Right lobe of liver (tissue), 6 donors: ENCODE measurements around the gene SPTBN1. TPM values are rescaled to one million over a fixed set of nuclear protein-coding genes. Genes with fewer than 3 reads are reported as not detected.

Experiments
- ATAC-seq, 4 donors: fragments of 200-7000 bp; cut with Tn5 transposase; one replicate each; pipeline ENCODE4 v1.9.1; 2020; ENCODE audit warnings: mild to moderate bottlenecking in 4 of 4, moderate library complexity in 4 of 4
- DNase-seq, 3 donors: peaks; one replicate each; pipeline ENCODE4 v3.0.0-alpha.2; 2020
- H3K27ac ChIP-seq, 3 donors: fragments of 200-600 bp; one replicate each; pipeline ENCODE4 v1.8.0; 2022
- H3K27me3 ChIP-seq, 2 donors: fragments of 200-600 bp; one replicate each; pipeline ENCODE4 v1.8.0; 2022
- H3K36me3 ChIP-seq, 4 donors: fragments of 200-600 bp; sonication (generic) in 1 of 4; one replicate each; pipeline versions ENCODE4 v1.5.1 to v1.8.0; 2017 to 2022; ENCODE audit warnings: control low read depth in 1 of 4
- H3K4me1 ChIP-seq, 4 donors: fragments of 200-600 bp; sonication (generic) in 1 of 4; one replicate each; pipeline versions ENCODE4 v1.5.1 to v1.8.0; 2017 to 2022; ENCODE audit warnings: control low read depth in 1 of 4
- H3K4me3 ChIP-seq, 3 donors: fragments of 200-600 bp; one replicate each; pipeline ENCODE4 v1.8.0; 2022
- H3K9me3 ChIP-seq, 4 donors: fragments of 200-600 bp; sonication (generic) in 1 of 4; one replicate each; pipeline versions ENCODE4 v1.5.1 to v1.8.0; 2017 to 2022; ENCODE audit warnings: control low read depth in 1 of 4
- POLR2A ChIP-seq: fragments of 450-650 bp; IDR thresholded peaks from one replicate; pipeline ENCODE4 v1.6.1; 2017; ENCODE audit warnings: antibody characterized with exemption, mild to moderate bottlenecking
- WGBS: methylation state at CpG from one replicate; pipeline ENCODE4 v1.1.6; 2018; ENCODE audit warnings: low coverage, low lambda C conversion rate; ENCODE audit not compliant: insufficient coverage; ENCODE audit errors: missing lambda C conversion rate; 5-methylcytosine and 5-hydroxymethylcytosine counted together
- intact Hi-C, 2 donors: fragments of 100-400 bp; cut with DNase I; formaldehyde crosslinking; loops; one replicate each; pipeline versions ENCODE4 v1.11.2 to v1.14.1; 2022
- total RNA-seq, 6 experiments: library from RNA; depleted of rRNA in 2 of 6; stranded (reverse); fragments of >200 nt in 2 of 6; fragmentation: NEBNext Ultra II Directional in 3 of 6; extraction: Animal tissue kit (Norgen Biotek cat#: 25700) in 3 of 6; gene quantifications; one replicate each; pipeline versions ENCODE4 v1.1.0 to v1.2.4, GENCODE V29; 2016 to 2023
- TF ChIP-seq, protein P1 (sequence below), 4 donors: fragments of 200-600 bp in 3 of 4; fragments of 450-650 bp in 1 of 4; IDR thresholded peaks; one replicate each; pipeline versions ENCODE4 v1.5.1 to v1.8.0; 2016 to 2022; ENCODE audit warnings: antibody characterized with exemption in 4 of 4, mild to moderate bottlenecking in 2 of 4
- donor health status: DM: no; HTN: yes; CAD: no.
- donor health status: DM: no; HTN: no; CAD: no.
- donor health status: DM: no; HTN: no; CAD: no.
- donor health status: DM: no; HTN: yes; CAD: no.
- donor health status: DM: no; HTN: yes; CAD: no.

The SPTBN1 gene
- total RNA-seq, 6 experiments from 2014 or later = 107 to 315 (median 227) TPM

DNA sequence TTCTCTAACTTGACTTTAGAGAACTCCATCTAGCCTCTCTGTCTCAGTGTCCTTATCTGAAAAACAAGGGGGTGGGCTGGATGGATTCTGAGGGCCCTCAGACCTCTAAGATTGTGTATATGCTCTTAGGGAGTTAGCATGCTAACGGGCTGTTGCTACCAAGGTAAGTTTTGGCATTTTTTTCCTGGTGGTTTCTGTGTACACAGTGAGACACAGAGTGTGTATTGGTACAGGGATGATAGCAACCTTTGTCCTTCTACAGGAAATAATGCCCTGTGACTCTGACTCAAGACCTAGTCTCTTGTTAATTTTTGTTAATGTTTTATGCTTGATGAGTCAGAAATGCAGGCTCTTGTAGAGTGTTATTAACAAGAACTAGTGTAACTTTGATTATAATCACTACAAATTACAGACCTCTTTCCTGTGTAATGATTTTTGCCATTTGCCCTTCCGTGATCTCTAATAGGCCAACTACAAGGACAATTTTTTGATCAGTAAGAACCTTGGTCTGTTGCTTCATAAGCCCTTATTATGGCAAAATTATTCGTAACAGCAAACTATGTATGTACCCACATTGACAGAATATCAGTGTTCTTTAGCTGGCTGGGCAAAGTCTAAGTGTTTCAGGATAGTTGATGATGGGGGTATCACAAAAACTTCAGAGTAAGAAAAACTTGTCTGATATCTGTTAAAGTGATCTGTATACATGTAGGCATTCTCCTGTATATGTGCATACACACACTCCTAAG is 89.7 kb downstream of the SPTBN1 start:
- H3K4me3 ChIP-seq = no peak overlapping the region
- H3K27ac ChIP-seq = peak overlapping the region; percentile 78 to 96 (median 81)
- no peaks in the 10 kb centered on the region for H3K27me3 ChIP-seq
- no peaks in the 10 kb centered on the region for H3K36me3 ChIP-seq
- peak; percentile 88 to 96 (median 95) for ATAC-seq
- H3K4me1 ChIP-seq = peaks cover 0 to 22% (median 10%) of the 10 kb centered on the region in 4 donors
- no peak for DNase-seq
- intact Hi-C loops = no loop called here
- WGBS = 20% methylated on average over 3 of the region's 3 CpGs
- no peaks in the 10 kb centered on the region for H3K9me3 ChIP-seq
- peak; percentile 27 for TF ChIP-seq POLR2A
- TF ChIP-seq, protein P1, sequence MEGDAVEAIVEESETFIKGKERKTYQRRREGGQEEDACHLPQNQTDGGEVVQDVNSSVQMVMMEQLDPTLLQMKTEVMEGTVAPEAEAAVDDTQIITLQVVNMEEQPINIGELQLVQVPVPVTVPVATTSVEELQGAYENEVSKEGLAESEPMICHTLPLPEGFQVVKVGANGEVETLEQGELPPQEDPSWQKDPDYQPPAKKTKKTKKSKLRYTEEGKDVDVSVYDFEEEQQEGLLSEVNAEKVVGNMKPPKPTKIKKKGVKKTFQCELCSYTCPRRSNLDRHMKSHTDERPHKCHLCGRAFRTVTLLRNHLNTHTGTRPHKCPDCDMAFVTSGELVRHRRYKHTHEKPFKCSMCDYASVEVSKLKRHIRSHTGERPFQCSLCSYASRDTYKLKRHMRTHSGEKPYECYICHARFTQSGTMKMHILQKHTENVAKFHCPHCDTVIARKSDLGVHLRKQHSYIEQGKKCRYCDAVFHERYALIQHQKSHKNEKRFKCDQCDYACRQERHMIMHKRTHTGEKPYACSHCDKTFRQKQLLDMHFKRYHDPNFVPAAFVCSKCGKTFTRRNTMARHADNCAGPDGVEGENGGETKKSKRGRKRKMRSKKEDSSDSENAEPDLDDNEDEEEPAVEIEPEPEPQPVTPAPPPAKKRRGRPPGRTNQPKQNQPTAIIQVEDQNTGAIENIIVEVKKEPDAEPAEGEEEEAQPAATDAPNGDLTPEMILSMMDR (IDR thresholded peaks at IDR 0.05) = no peak

- no peak for TF ChIP-seq POLR2A
- TF ChIP-seq, protein P1 (IDR thresholded peaks at IDR 0.05) = no peak
- Histone ChIP-seq H3K27me3 (no peaks in the 10 kb centered on the region), H3K36me3 (no peaks in the 10 kb centered on the region), H3K27ac (peak overlapping the region; percentile 78 to 96 (median 81)), H3K9me3 (no peaks in the 10 kb centered on the region), H3K4me3 (no peak overlapping the region), H3K4me1 (peaks cover 0 to 22% (median 10%) of the 10 kb centered on the region in 4 donors)
- DNase-seq = no peak
- intact Hi-C loops = no loop called here
- 26% methylated on average over 4 of the region's 4 CpGs for WGBS
- peak in 1 of 4 donors; percentile 3 for ATAC-seq
Measured at GRCh38 chr2:54546518-54546917, 90.4 kb downstream of the SPTBN1 start.

GRCh38 chr2:54546923-54547720 is 91.0 kb downstream of the SPTBN1 start:
- intact Hi-C loops = no loop called here
- peak in 2 of 4 donors; percentile 19 to 23 for ATAC-seq
- DNase-seq = no peak
- Histone ChIP-seq H3K4me1 (peaks cover 0 to 22% (median 10%) of the 10 kb centered on the region in 4 donors), H3K36me3 (no peaks in the 10 kb centered on the region), H3K27me3 (no peaks in the 10 kb centered on the region), H3K4me3 (no peak overlapping the region), H3K27ac (peak overlapping the region; percentile 78 to 96 (median 81)), H3K9me3 (no peaks in the 10 kb centered on the region)
- no peak for TF ChIP-seq POLR2A
- TF ChIP-seq, protein P1 (IDR thresholded peaks at IDR 0.05) = no peak
- WGBS = 76% methylated on average over 5 of the region's 5 CpGs

DNA sequence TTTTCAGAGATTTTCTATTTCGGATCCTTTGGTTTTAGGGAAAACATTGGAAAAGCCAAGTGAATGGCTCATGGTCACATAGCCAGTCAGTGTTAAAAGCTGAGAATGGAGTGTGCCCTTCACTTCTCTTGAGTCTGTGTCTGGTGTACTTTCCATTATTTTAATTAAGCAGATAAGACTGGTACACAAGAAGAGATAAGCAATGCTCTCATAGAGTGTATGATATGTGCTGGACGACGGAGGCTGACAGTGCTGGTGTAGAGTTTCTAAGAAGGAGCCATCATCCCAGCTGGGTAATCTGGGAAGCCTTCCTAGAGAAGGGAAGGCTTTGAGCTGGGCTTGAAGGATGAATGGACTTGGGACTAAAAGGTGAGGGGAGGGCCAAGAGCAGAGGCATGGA is 93.3 kb downstream of the SPTBN1 start:
- no peaks in the 10 kb centered on the region for H3K9me3 ChIP-seq
- no peak overlapping the region for H3K27ac ChIP-seq
- intact Hi-C loops = no loop called here
- no peak for TF ChIP-seq POLR2A
- TF ChIP-seq, protein P1 (IDR thresholded peaks at IDR 0.05) = no peak
- H3K27me3 ChIP-seq = no peaks in the 10 kb centered on the region
- WGBS = 83% methylated on average over 2 of the region's 3 CpGs
- DNase-seq (no peak), ATAC-seq (no peak)
- H3K4me1 ChIP-seq = peaks cover 0 to 22% (median 10%) of the 10 kb centered on the region in 4 donors
- H3K4me3 ChIP-seq = no peak overlapping the region
- H3K36me3 ChIP-seq = no peaks in the 10 kb centered on the region
